Measurements from ENCODE around the gene RANBP10. TPM values are rescaled to one million over a fixed set of nuclear protein-coding genes. Genes with fewer than 3 reads are reported as not detected.
A peak's percentile ranks its signal among the peaks of the same experiment; 100 is the strongest.
"Not testable (repeated sequence)": the region's sequence is repeated elsewhere in the genome, so short reads cannot be mapped to it uniquely, and the experiment has no call there.

Gene RANBP10
- polyA plus RNA-seq (ENCODE audit: insufficient read length in 10 of 10) = 10 to 100 TPM; 14.1 to 27.2 (median 20.3) TPM
- long read RNA-seq, donor 1 = 0 reads
- long read RNA-seq, donor 2 = 0 reads
- long read RNA-seq, donor 3 = 0 reads
- long read RNA-seq, donor 4, partial matches to known transcripts = 0 of 1 reads
- long read RNA-seq, donor 4, other reads (novel, unspliced or antisense) = 0 of 1 reads
- long read RNA-seq, donor 5 = 0 reads
- long read RNA-seq, donor 6, full-length matches to known transcripts = 1 of 1 reads
- long read RNA-seq, donor 6, partial matches to known transcripts = 0 of 1 reads
- long read RNA-seq, donor 6, other reads (novel, unspliced or antisense) = 0 of 1 reads
- long read RNA-seq, donor 7 = 0 reads
- long read RNA-seq, donor 8, full-length matches to known transcripts = 1 of 1 reads
- long read RNA-seq, donor 8, partial matches to known transcripts = 0 of 1 reads
- long read RNA-seq, donor 8, other reads (novel, unspliced or antisense) = 0 of 1 reads
- long read RNA-seq, donor 9 = 0 reads

DNA sequence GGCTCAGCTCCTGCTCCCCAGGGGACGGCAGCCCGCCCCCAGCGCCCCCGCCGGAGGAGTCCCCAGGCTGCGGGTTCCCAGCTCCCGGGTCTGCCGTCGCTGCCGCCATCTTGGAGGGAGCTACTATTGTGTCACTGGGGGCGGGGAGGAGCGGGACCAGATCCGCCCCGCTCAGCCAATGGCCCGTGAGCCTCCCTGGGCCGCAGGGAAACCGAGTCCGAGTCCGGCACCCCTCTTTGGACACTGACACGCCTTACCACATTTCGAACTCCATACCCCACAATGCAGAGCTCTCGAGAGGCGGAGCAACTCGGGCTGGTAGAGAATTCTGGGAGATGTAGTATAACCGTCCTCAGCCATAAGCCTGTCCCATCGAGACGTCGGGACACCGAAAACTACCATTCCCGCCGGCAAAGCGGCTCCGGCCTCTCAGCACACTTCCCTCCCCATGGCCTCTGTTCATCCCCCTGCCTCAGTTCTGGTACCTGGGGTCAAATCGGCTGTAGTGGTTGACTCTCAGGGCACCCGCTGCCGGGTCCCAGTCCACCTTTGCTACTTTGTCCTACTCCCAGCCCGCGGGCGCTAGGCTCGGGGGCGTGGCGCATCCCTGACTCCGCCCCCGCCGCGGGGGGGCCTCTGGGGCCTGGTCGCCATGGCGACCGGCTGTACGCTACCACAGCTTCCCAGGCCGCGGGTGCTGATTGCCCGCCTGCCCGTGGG is at the start of gene RANBP10, which contains the start of gene TSNAXIP1:
Gene RANBP10 (minus strand): TSS at position 133 of the 720 bp plus-strand sequence. CDS start 24 bp downstream, at position 109.
Gene TSNAXIP1 (plus strand): TSS at position 462 of the 720 bp plus-strand sequence. CDS start 261 bp downstream, outside the sequence.
- DNase-seq = peak; percentile 99 to 100 (median 99)

DNA sequence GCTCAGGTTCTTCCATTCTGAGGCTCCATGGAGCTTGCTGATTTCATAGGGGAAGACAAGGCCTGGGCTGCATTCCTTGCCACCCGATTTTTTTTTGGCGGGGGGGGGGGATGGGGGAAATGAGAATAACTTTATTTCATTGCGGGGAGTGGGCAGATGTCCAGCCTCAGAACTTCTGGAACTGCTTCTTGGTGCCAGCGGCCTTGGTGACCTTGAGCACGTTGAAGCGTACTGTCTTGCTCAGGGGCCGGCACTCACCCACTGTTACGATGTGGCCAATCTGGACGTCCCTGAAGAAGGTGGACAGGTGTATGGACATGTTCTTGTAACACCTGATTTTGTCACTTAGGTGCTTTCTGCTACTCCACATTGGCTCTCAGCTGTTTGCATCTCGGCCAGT is 49.4 kb upstream of the RANBP10 start:
- DNase-seq = no peak

DNA sequence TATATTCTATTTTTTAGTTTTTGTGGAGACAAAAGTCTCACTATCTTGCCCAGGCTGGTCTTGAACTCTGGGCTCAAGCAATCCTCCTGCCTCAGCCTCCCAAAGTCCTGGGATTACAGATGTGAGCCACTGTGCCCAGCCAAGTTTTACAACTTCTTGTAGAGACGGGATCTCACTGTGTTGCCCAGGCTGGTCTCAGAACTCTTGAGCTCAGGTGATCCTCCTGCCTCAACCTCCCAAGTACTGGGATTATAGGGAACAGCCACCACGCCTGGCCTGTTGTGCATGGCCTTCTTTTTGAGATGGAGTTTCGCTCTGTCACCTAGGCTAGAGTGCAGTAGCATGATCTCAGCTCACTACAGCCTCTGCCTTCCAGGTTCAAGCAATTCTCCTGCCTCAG is 47.3 kb upstream of the RANBP10 start:
- DNase-seq = no peak

DNA sequence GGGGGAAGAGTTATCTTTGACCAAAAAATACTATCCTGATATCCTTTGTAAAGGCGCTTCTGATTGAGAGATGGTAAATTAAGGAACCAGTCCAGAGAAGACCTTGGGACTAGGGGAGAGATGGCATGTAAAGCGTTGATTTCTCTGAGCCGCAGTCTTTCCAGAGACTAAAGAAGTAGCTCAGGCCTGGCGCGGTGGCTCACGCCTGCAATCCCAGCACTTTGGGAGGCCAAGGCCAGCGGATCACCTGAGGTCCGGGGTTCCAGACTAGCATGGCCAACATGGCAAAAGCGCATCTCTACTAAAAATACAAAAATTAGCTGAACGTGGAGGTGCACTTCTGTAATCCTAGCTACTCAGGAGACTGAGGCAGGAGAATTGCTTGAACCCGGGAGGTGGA is 41.8 kb upstream of the RANBP10 start:
- DNase-seq = no peak

DNA sequence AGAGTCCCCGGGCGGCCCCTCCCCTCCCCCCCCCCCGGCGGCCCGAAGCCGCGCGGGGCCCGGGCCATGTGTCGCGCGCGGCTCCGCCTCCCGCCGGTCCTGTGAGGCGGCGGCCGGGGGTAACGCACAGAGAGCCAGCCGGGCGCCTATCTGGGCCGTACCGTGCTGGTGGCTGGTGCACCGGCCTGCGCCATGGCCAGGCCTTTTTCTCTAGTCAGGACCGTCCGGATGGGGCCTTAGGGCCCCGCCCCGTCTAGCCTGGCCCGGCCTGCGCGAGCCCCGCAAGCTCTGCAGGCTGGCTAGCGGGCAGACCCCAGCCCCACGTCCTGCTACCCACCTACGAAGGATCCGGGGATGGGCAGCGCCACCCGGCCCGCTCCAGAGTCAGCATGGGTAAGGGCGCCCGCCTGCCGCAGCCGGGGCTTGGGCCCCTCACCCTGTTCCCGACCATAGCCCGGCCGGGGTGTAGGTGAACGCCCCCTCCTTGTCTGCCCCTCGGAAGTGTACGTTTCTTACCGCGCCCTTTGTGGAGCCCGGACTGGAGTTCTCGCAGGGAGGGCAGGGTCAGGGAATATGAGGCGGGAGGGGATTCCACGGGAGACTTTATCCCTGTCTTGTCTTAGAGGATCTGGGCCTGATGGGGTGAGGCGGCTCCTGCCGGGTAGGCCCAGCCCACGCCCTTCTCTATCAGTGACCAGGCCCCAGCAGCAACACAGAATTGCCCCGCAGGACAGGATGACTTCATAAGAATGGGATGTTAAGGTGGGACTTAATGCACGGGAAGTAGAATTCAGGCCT is 40.9 kb upstream of the RANBP10 start, which contains the start of gene CENPT:
Gene CENPT (minus strand): TSS at position 630 of the 798 bp plus-strand sequence. CDS start 13,834 bp downstream, outside the sequence.
- no peak for DNase-seq

DNA sequence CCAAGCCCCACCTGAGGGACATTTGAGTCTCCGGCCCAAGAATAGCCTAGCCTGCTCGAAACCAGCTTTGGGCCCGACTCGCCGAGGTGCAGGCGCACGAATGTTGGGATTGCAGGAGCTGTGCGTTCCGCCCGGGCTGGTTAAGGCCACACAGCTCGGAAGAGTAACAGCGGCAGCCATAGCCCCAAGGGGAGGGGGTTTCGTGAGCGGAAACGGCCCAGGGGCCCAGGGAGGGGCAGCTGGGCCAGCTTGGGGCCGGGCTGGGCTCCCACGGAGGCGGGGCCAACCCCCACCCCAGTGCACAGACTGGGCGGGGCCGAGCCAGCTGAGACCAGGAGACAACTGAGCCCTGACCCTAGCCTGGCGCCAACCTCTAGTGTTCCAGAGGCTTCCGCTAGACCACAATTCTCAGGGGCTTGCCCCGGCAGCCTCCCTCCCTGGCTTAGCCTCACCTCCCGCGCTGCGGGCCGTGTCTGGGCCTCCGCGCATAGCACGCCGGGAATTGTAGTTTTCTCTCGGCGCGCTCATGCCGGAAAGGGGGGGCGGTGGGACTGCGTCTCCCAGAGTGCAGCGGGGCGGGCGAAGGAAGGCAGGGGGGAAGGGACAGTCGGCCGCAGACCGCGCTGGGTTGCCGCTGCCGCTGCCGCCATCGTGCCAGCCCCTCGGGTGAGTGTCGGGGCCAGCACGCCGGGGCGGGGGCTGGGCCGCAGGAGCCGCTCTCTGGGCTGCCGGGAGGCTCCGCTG is 40.1 kb upstream of the RANBP10 start, which contains the start of gene NUTF2:
Gene NUTF2 (plus strand): TSS at position 614 of the 744 bp plus-strand sequence. CDS start 18,198 bp downstream, outside the sequence.
- DNase-seq = peak; percentile 97 to 99 (median 97)

DNA sequence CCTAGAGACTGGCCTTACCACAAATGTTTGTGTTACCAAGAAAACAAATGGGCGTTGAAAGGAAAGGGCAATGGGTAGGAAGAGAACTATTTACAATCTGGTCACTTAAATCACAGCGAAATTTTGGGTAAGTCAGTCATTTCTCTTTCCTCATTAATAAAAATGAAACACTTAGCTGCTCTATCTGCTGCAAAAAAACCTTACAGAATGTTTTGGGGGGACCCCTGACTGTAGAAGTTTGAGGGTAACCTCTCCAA is 39.6 kb upstream of the RANBP10 start:
- no peak for DNase-seq

DNA sequence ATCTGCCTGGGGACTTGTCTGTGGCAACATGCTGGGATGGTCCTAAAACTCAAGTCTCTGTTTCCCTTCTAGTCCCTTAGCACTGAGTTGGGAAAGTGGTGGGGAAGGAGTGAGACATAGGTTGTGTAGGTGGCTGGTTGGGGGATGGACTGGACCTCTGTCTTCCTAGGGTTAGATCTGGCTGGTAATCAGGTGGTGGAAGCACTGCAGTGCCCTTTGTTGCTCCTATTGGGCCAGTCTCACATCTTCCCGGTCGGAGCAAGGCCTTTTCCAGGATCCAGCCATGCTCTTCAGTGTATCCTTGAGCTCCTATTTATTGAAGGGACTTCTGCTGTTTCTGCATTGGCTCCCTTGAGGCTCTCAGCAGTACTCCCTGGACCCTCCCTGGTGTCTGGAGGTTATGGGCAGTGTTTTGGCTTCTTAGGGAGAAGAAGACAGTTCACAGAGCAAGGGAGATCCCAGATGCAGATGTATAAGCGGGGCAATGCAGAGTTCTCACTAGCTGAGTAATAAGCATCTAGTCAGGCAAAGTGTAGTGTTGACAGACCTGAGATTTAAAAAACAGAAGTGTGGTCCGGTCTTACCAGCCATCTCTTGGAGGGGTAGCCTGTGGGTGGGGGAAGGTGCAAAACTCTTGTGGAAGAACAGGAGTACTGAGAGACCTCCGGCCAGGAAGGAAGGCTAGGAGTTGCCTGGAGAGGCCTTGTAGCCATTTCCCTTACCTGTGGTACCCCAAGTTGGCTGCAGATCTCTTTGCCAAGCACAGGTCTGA is 39.1 kb upstream of the RANBP10 start:
- no peak for DNase-seq

DNA sequence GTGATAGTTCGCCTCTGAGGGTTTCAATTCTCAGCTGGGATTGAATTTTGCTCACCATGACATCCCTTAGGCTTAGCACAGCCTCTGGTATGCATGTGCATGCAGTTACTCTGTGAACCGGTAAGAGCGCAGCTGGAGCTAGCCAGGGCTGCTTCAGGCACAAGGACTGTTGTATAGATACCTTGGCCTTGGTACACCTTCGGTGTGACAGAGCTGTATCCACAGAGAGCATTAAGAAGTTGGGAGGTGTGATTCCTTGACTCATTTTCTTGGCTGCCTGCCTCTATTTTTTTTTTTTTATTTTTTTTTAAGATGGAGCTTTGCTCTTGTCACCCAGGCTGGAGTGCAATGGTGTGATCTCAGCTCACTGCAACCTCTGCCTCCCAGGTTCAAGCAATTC is 38.1 kb upstream of the RANBP10 start:
- DNase-seq = no peak

DNA sequence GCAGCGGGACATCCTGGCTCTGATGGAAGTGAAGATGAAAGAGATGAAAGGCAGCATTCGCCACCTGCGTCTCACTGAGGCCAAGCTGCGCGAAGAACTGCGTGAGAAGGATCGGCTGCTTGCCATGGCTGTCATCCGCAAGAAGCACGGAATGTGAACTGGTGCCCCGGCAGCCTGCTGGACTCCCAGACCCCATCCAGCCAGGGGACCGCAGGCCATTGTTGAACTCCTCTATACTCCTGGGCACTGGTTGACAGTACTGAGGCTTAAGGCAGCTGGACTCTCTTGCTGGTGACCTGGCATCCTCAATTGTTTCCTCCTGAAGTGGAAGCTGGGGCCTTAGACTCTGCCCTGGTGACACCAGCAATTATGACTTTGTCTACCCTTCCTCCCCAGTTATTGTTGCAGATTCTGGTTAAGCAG is 37.0 kb upstream of the RANBP10 start:
- DNase-seq = no peak

DNA sequence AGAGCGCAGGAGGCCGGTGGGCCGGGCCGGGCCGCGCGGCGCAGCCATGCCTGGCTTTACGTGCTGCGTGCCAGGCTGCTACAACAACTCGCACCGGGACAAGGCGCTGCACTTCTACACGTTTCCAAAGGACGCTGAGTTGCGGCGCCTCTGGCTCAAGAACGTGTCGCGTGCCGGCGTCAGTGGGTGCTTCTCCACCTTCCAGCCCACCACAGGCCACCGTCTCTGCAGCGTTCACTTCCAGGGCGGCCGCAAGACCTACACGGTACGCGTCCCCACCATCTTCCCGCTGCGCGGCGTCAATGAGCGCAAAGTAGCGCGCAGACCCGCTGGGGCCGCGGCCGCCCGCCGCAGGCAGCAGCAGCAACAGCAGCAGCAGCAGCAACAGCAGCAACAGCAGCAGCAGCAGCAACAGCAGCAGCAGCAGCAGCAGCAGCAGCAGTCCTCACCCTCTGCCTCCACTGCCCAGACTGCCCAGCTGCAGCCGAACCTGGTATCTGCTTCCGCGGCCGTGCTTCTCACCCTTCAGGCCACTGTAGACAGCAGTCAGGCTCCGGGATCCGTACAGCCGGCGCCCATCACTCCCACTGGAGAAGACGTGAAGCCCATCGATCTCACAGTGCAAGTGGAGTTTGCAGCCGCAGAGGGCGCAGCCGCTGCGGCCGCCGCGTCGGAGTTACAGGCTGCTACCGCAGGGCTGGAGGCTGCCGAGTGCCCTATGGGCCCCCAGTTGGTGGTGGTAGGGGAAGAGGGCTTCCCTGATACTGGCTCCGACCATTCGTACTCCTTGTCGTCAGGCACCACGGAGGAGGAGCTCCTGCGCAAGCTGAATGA is 36.4 kb upstream of the RANBP10 start:
- DNase-seq = peak in 2 of 3 donors; percentile 65 to 92

DNA sequence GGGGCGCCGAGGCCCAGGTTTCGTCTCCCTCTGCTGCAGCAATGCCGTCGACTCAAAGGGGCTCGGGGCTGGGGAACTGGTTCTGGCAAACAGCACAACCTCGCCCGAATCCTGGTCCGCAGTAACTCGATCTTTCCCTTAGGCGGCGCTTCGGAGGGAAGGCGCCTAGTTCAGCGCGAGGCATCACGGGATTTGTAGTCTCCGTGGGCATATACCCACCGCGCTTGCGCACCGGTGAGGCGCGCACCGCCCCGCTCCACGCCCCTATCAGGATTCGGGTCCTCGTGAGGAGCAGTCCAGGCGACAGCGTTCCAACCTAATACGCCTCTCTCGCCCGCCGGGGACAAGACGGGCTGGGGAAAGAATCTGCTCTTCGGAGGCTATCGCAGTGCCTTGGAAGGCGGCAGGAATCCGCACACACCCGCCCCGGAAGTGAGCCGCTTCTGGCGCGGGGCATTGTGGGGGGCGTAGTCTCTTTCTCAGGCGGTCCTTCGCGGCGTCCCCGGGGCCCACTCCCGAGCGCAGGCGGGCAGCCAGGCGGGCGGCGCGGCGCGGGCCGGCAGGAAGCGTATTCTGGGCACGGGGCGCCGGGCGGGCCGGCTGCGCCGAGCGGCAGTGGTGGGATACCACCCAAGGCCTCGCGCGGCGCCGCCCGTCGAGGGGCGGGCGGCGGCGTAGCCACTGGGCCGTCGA is 35.6 kb upstream of the RANBP10 start, which contains the start of gene THAP11:
Gene THAP11 (plus strand): TSS at position 505 of the 693 bp plus-strand sequence. CDS start 235 bp downstream, outside the sequence.
- peak; percentile 96 to 99 (median 98) for DNase-seq

DNA sequence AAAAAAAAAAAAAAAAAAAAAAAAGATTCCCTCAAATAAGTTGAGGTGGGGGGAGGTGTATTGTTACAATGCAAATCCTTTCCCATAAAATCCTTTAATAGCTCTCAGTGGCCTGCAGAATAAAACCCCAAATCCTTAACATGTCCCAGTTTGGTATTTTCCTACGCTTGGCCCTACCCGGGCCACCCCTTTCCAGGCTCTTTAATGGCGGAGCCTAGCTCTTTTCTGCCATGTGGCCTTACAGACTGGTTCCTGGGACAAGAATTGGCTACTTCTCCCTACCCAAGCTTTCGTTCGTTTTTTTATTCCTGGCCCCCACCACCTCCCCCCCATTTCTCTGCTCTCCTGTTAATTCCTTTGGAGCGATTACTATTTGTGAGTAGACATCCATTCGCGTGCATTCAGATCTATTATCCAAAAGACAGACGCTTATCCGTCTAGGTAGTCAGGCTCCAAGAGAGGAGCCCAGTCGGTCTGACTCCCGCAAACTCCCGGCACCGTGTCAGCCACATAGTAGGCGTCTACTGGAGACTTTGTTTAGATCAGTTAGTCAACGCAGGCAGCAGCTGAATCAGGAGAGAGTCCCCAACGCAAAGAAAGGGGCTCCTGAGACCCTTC is 34.9 kb upstream of the RANBP10 start:
- DNase-seq = no peak

DNA sequence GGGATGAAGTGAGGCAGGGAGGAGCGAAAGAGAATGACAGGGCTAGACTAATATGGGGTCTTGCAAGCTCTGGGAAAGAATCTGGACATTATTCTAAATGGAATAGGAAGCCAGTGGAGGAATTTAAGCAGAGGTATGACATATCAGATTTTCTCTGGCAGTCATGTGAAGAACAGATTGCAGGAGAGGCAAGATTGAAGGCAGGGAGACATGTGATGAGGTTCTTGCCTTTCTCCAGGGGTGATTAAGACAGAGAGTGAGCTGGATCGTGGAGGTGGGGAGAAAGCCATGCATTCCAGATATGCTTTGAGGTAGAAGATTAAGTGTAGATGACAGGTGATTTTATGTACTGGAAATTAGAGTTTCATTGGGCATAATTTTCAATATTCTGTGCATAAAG is 31.5 kb upstream of the RANBP10 start:
- DNase-seq = no peak

DNA sequence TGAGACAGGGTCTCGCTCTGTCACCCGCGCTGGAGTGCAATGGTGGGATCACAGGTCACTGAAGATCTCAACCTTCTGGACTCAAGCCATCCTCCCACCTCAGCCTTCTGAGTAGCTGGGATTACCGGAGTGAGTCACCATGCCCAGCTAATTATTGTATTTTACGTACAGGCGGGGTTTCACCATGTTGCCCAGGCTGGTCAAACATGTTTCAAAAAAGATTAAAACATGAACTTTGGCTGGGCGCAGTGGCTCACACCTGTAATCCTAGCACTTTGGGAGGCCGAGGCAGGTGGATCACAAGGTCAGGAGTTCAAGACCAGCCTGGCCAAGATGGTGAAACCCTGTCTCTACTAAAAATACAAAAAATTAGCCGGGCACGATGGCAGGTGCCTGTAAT is 30.8 kb upstream of the RANBP10 start:
- not testable (repeated sequence) for DNase-seq

DNA sequence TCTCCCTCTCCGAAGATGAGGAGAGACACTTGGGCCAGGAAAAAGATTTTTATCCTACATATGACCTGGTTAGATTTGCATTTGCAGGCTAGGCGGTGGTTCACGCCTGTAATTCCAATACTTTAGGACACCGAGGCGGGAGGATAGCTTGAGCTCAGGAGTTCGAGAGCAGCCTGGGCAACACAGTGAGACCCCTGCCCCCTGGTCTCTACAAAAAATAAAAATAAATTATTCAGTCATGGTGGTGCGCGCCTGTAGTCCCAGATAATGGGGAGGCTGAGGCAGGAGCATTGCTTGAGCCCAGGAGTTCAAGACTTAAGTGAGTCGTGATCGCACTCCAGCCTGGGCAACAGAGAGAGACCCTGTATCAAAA is 27.9 kb upstream of the RANBP10 start:
- DNase-seq = no peak

DNA sequence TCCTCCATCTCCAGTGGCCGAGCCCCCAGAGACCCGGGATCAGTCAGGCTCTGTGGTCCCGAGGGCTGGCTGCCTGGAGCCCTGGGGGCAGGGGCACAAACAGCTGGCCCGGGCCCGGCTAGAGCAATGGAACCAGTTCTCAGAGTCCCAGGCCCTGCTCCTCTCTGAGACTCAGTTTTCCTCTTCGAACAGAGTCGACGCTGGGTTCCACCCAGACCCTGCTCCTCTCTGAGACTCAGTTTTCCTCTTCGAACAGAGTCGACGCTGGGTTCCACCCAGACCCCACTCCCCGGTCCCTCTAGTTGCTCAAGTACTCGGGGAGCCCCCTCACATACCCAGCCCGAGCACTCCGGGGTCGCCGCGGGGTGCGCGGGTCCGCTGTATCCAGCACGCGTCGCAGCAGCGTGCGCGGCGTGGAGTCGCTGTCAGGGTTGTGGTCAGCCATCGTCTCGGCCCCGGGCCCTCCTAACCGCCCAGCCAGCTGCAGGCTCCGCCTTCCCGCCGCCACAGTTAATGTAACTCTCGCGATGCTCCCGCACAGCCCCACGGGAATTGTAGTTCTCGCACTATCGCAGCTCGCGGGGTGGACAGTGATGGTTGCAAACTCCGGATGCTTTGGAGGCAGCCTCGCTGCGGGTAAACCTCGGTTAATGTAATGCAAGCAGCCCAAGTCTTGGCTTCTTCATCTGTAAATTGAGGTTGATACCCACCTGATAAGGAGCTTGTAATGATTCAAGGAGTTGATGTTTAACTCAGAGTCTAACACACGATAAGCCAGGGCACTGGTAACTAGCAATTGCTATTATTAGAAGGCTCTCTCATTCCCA is 27.3 kb upstream of the RANBP10 start:
- DNase-seq = peak; percentile 92 to 98 (median 96)
